Left lobe of liver (tissue), 2 donors: Measurements from ENCODE around the gene PPP1R26. TPM values are rescaled to one million over a fixed set of nuclear protein-coding genes. Genes with fewer than 3 reads are reported as not detected.
"Not testable (repeated sequence)": the region's sequence is repeated elsewhere in the genome, so short reads cannot be mapped to it uniquely, and the experiment has no call there.

Source experiments
- ATAC-seq: fragments of 200-7000 bp; cut with Tn5 transposase; one replicate; pipeline ENCODE4 v1.9.1; 2020; ENCODE audit warnings: mild to moderate bottlenecking, moderate library complexity
- DNase-seq: peaks from one replicate; pipeline ENCODE4 v3.0.0-alpha.2; 2020; ENCODE audit warnings: low spot score
- total RNA-seq: library from RNA; stranded (reverse); gene quantifications from one replicate; pipeline ENCODE4 v1.2.1, GENCODE V29; 2021
- donor health status: DM: no; HTN: no; CAD: no; lungs with moderate emphysema.
- donor health status: DM: no; HTN: yes; CAD: no.

Gene PPP1R26
- total RNA-seq, 1 donor from 2014 or later = 7.4 TPM

GRCh38 chr9:135503371-135504261, 24.0 kb downstream of the PPP1R26 start:
- no peak for DNase-seq
- ATAC-seq = no peak

GRCh38 chr9:135504262-135505243, 25.0 kb downstream of the PPP1R26 start:
- peak; percentile 30 for ATAC-seq

GRCh38 chr9:135505406-135506187, 26.0 kb downstream of the PPP1R26 start:
- no peak for ATAC-seq
- DNase-seq = no peak

More at GRCh38 chr9:135504262-135505243, 25.0 kb downstream of the PPP1R26 start:
- no peak for DNase-seq

GRCh38 chr9:135506327-135507103, 26.9 kb downstream of the PPP1R26 start:
- DNase-seq = no peak
- no peak for ATAC-seq

GRCh38 chr9:135507104-135508035, 27.8 kb downstream of the PPP1R26 start:
- ATAC-seq (no peak), DNase-seq (peak; percentile 29)

DNA sequence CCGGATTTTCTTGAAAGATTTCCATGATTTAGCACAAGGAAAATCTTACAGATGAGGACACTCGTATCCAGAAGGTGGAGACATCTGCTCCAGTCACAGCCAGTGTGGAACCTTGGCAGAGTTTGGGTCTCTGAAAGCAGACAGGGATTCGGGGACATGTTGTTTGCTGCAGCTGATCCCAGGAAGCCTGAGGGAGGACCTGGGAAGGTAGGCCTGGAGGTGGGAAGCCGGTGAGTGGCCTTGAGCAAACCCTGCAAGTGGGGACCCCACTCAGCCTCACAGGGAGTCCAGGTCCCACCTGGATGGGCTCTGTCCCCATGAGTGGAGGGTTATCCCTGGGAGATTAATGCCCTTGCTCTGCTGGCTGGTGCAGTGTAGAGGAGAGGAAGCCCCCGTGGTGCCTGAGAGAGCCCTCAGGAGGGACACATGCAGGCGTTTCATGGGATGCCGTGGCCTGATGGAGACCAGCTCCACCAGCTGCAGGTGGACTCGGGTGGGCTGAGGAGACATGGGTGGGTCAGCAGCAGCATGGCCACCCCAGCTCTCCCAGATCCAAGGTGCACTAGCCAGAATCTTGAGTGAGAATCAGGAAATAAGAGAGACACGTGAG, 28.7 kb downstream of the PPP1R26 start:
- DNase-seq (peak; percentile 33), ATAC-seq (no peak)

- DNase-seq (no peak), ATAC-seq (no peak)
These were observed 29.9 kb downstream of the PPP1R26 start for GRCh38 chr9:135509458-135509857.

- ATAC-seq (no peak), DNase-seq (peak; percentile 7)
These were observed 32.6 kb downstream of the PPP1R26 start for GRCh38 chr9:135512241-135512603.

DNA sequence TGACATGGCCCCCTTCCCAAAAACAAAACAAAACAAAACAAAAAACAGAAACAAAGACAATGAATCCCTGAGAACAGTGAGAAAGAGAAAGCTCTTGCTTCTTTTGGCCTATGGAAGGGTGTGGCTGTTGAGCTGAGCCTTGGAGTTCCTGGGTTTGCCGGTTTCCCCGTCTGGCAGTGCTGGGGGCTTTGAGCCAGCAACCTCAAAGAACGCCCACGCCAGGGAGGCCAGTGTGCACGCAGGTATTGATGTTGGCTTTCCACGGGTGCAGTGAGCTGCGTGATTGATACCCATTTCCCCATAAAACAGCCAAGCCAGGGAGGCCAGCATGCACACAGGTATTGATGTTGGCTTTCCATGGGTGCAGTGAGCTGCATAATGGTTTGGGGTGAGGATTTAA, 33.3 kb downstream of the PPP1R26 start:
- ATAC-seq (no peak), DNase-seq (peak; percentile 22)

- DNase-seq (peak; percentile 11), ATAC-seq (no peak)
These were observed 33.8 kb downstream of the PPP1R26 start for GRCh38 chr9:135513351-135513846.

DNA sequence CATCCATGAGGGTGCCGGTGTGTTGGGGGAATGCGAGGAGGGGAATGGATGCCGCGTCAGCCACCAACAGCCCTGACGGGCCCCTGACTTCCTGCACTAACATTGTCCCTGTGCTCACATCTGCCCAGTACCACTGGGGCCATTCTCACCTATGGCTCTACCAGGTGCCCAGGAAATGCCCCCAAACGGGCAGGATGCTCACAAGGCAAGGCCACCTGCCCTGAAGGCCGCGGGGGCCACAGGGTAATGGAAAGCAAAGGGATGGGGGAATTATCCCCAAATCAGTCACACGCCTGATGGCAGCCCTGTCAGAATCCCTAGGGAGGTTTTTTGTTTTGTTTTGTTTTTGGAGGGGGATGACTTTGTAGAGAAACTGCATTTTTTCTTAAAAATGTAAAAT, 34.3 kb downstream of the PPP1R26 start:
- ATAC-seq = not testable (repeated sequence)
- DNase-seq = peak; percentile 23

DNA sequence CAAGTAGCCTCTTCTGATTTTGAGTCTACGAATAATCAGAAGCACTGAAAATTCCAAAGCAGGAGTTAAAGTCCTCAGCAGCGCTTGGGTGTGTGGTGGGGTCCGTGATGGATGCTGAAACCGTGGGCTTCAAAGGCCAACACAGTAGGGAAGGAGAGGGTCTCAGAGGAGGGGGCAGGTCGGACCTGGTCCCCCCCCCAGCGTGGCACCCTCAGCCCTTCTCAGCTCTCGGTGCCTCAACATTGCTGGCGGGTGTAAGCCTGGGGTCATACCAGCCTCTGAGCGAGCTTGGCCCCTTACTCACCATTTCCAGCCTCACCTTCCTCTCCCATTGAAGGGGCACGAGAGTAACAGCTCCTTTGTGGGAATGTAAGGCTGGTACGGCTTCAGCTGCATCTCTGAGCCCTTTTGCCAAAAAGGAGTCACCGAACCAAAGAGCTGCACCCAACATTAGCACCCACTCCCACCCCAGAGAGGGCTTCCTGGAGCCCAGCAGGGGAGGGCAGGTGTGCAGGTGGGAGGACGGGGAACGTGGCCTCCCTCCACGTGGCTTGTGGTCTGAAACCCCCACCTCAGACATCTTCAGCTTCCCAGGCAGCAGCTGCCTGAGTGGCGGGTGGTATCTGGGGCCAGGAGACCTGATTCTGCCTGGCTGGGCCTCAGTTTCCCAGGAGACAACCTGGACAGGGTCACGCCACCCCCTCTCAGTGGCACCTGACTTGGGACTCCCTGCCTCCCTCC, 34.9 kb downstream of the PPP1R26 start:
- DNase-seq (peak; percentile 36), ATAC-seq (no peak)

- no peak for ATAC-seq
- DNase-seq = peak; percentile 35
These were observed 35.7 kb downstream of the PPP1R26 start for GRCh38 chr9:135515083-135515951.

GRCh38 chr9:135516132-135516860, 36.7 kb downstream of the PPP1R26 start:
- ATAC-seq (no peak), DNase-seq (peak; percentile 26)

GRCh38 chr9:135517407-135517822, 37.8 kb downstream of the PPP1R26 start:
- peak; percentile 38 for DNase-seq

More at GRCh38 chr9:135517407-135517822, 37.8 kb downstream of the PPP1R26 start:
- no peak for ATAC-seq
